ENCODE data around the gene IRGQ.
"Not testable (repeated sequence)": the region's sequence is repeated elsewhere in the genome, so short reads cannot be mapped to it uniquely, and the experiment has no call there.

Gene IRGQ, protein sequence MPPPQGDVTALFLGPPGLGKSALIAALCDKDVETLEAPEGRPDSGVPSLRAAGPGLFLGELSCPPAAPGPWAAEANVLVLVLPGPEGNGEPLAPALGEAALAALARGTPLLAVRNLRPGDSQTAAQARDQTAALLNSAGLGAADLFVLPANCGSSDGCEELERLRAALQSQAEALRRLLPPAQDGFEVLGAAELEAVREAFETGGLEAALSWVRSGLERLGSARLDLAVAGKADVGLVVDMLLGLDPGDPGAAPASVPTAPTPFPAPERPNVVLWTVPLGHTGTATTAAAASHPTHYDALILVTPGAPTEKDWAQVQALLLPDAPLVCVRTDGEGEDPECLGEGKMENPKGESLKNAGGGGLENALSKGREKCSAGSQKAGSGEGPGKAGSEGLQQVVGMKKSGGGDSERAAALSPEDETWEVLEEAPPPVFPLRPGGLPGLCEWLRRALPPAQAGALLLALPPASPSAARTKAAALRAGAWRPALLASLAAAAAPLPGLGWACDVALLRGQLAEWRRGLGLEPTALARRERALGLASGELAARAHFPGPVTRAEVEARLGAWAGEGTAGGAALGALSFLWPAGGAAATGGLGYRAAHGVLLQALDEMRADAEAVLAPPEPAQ

DNA sequence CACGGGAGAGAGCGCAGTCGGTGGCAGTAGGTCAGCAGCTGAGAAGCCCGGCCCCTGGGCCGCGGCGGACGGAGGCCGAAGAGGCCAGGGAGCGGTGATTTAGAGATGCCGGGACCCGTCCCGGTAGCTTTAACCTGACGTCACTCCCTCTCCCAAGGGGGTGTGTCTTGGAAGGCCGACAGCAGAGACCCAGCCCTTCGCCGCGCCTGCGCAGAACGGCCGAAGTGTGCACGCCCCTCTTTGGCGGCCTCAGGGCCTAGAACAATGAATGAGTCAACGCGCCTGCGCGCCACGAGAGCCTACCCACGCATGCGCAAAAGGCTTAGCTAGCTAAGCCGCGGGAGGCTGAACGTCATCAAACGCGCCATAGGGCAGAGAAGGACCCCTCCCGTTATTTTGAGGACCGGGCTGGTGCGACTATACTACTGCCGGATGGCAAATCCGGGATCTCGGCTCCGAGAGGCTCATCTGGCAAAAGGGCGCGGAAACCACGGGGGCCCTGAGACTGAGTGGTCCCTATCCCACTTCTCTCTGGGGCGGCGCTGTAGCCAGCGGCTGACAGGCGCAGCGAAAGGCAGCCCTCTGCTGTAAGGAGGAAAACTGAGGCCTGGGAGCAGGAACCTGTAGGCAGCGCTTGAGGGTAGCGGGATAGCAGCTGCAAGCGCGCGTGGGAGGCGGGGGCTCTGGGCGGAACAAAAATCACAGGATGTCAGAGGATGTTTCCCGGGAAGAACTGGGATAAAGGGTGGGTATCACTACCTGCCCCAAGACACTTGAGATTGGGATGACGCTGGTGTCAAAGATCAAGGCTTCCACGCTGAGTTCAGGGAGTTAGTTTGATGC, at the start of gene IRGQ, which contains the start of gene ZNF576:
TSS of gene IRGQ (minus strand) at position 136 of the 843 bp plus-strand sequence. CDS start 796 bp downstream, outside the sequence.
TSS of gene ZNF576 (plus strand) at position 597 of the 843 bp plus-strand sequence. CDS start 514 bp downstream, outside the sequence.
- DNase-seq, result peak; percentile 99

DNA sequence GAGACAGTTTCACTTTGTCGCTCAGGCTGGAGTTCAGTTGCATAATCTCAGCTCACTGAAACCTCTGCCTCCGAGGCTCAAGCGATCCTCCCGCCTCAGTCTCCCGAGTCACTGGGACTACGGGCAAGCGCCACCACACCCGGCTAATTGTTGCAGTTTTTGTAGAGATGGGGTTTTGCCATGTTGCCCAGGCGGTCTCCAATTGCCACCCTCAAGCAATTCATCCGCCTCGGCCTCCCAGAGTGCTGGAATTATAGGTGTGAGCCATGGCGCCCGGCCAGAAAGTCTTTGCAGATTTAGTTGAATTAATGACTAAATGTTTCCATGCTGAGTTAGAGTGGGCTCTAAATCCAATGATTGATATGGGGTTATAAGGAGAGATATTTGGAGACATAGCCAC, 48.2 kb upstream of the IRGQ start:
- DNase-seq, result peak; percentile 79

DNA sequence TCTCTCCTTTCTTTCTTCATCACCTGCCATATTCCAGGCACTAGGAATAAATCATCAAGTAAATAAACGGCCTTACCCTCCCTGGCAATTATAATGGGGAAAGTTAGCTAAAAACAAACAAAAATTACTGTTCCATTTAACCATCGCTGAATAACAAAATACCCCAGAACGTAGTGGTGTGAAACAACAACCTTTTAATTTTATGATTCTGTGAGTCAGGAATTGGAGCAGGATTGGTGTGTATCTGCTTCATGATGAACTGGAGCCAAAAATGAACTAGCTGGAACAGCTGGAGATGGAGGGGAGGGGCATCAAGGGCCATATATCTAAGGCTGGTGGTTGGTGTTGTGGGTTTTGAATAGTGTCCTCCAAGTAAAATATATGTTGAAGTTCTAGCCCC, 47.4 kb upstream of the IRGQ start:
- DNase-seq, result peak; percentile 74

DNA sequence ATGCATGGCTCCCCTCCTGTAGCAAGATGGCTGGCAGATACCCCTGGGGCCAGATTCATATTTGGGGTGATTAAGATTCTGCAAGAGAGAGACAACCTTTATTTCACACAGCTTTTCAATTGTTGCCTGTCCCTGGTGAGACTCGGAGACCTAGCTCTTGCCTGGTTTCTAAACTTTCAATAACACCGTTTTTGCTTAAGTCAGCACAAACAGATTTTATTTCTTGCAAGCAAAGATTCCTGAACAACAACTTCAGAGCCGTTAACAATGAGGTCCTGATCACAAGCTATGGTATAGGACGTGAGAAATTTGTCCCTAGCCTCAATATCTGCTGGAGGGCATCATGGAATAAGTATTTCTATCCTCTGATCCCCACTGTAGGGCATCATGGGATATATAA, 46.6 kb upstream of the IRGQ start:
- DNase-seq, result no peak

DNA sequence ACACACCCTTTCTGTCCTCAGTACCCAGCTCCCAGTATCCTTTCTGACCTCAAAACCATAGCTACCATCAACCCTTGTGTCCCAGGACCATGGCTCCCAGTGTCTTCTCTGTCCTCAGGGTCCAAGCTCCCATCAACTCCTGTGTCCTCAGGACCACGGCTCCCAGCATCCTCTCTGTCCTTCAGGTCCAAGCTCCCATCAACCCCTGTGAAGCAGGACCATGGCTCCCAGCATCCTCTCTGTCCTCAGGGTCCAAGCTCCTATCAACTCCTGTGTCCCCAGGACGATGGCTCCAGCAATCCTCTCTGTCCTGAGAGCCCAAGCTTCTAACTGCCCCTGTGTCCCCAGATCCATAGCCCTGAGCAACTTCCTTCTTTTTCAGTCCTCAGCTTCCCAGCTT, 45.4 kb upstream of the IRGQ start:
- DNase-seq, result no peak

DNA sequence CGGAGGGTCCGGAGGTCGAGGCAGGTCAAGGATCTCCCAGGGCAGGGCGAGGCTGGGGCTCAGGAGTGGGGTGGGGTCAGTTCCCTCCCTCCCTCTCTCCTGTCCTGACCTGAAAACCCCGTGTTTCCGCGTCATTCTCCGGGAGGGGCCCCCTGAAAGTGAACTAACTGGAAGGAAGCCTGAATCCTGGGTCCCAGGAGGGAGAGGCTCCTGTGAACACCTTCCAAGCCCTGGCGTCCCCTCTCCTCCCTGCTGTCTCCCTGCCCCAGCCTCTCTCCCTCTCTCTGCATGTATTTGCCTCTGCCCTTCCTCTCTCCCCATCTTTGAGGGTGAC, 44.5 kb upstream of the IRGQ start:
- peak; percentile 31 for DNase-seq

DNA sequence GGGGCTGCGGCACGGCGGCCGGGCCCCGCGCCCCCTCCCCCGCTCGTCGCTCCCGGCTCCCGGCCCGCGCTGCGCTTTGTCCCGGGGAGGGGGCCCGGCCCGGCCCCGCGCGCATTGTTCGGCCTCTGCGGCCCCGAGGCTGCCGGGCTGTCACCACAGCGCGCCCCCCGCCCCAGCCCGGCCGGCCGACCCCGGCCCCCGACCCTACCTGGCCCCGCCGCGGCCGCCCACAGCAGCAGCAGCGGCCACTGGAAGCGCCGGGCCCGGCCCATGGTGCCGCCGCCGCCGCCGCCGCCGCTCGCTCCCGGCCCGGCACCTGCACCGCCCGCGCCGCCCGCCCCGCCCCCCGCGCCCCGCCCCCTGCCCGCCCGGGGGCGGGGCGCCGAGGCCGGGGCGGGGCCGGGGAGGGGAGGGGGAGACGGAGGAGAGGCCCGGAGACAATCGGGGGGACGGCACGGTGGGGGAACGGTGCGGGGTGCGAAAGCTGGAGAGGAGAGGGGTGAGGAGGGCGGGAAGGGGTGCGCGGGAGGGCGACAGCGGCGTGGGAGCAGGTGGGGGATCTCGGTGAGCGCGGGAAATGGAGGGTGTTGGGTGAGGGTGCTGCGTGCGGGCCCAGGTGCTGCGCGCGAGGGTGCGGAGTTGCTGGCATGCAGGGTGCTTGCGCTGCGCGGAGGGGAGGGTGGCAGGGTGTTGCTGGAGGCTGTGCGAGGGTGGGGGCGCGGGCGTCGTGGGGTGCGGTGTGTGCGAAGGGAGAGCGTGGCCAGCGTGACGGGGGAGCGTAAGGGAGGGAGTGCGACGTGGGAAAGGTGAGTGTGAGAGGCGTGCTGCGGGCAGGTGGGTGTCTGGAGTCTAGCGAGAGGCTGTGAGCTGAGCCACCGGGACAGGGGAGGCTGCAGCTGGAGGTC, 43.8 kb upstream of the IRGQ start, which contains the start of gene CADM4:
TSS of gene CADM4 (minus strand) at position 332 of the 905 bp plus-strand sequence. CDS start at position 272, 60 bp downstream.
- DNase-seq, result peak; percentile 78

DNA sequence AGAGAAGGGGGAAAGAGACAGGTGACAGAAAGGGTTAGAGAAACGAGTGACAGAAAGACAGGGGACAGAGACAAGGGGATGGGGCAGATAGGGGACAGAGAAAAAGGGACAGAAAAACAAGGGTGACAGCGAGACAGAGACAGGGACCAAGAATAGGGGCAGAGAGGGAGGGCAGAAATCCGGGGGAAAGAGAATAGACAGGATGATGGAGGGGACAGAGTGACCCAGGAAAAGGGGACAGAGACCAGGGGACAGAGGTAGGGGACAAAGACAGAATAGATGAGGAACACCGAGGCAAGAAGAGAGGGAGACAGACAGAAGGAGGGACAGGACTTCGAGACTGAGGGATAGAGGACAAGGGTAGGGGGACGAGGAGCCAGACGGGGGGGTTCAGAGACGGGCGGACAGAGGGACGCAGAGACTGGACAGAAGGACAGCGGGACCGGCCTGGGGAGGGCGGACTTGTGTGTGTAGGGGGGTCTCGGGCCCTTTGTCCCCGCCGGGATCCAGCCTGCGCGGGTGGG, 43.1 kb upstream of the IRGQ start:
- DNase-seq, result no peak

DNA sequence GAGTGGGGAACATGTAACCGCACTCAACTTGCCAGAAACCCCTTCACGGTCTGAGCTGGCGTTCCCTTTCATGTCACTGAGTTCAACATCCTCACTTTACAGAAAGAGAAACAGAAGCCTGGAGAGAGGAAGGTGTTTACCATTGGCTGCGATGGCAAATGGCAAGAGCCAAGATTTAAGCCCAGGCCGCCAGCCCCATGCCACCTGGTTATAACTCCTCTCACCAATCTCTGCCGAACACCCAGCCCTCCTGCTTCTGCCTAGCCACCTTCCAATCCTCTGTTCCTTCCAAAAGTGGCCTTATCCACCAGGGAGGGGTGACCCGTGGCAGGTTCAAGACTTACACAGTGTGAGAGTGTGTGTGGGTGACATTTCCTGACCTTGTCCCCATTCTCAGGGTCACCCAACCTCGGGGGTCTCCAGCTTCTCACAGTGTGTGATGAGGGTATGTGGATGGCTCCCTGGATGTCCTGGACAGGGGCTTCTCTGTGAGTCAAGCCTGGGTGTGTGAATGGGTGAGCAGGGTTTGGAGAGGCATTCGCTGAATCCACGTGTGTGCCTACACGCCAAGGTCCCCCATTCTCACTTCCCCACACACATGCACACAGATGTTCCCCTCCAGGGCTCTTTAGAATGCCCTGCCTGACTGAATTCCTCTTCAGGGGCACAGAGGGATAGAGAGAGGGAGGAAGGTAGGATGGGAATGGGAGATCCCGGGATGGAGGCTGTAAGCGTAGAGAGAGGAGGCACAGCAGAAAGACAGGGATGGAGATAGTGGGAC, 42.5 kb upstream of the IRGQ start:
- DNase-seq, result no peak

DNA sequence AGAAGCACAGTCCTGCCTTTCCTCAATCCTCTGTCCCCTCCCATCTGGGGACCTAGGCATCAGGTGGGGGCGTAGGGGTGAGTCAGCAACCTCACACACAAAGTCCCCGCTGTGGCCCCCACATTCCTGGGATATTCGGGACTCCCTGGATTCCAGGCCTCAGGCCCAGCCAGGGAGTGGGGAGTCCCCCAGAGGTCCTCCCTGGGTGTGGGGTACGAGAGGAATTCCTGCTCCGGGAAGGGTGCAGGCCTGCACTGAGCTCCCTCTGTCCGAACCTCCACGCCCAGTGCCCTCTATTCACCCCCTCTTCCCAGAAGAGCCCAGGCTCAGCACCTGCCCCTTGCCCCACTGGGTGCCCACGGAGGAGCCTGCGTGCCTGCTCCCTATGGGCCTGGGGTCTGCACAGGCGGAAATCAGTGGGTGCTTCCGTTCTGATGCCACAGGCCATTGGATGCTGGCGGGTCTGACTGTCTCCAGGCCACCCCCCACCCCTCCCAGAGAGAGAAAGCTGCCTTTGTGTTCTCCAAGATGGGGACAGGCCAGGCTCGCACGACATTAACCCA, 40.3 kb upstream of the IRGQ start:
- DNase-seq, result no peak

DNA sequence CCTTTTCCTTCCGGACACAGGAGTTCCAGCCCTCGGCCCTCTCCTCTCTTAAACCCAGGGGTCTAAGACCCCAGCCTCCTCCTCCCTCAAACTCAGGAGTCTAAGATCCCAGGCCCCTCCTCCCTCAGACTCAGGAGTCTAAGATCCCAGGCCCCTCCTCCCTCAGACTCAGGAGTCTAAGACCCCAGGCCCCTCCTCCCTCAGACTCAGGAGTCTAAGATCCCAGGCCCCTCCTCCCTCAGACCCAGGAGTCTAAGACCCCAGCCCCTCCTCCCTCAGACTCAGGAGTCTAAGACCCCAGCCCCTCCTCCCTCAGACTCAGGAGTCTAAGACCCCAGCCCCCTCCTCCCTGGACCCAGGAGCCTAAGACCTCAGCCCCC, 39.6 kb upstream of the IRGQ start:
- not testable (repeated sequence) for DNase-seq

DNA sequence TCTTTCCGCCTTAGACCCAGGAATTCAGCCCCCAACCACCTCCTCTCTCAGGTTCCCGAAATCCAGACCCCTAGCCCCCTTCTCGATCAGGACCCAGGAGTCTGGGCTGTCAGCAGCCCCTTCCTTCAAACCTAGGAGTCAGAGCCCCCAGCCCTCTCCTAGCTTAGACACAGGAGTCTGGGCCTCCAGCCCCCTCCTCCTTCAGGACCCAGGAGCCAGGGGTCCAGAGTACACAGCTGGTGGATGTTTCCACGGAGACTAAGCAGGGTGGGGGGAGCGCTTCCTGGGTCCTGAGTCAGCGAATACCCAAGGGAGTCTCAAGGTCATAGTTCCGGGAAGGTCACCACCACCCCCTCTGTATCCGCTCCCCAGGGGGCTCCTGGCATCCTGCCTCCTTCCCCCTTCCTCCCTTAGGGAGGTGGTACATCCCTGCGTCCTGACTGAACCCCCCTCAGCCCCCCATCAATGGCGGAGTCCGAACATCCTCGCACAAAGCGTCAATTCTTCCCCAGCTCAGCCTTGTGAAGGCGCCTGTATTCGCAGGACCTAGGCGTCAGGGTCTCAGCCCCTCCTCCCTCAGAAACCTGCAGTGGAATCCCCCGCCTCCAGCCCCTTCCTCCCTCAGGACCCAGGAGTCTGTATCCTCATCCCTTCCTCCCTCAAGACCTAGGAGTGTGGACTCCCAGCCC, 39.1 kb upstream of the IRGQ start:
- DNase-seq, result peak; percentile 20

DNA sequence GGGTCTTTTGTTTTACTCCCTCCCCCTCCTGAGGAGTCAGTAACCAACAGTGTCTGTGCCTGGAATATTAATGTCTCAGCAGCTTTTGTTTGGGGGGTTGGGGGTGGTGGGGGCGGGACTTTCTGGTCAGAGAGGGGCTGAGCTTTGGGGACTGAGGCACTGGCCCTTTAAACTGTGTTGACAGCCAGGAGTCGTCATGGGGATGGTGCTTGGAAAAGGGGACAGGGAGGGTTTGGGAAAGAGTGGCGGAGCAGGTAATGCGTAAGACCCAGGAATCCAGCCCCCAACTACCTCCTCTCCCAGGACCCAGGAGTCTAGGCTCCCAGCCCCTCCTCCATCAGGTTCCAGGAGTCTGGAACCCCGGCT, 38.6 kb upstream of the IRGQ start:
- no peak for DNase-seq

DNA sequence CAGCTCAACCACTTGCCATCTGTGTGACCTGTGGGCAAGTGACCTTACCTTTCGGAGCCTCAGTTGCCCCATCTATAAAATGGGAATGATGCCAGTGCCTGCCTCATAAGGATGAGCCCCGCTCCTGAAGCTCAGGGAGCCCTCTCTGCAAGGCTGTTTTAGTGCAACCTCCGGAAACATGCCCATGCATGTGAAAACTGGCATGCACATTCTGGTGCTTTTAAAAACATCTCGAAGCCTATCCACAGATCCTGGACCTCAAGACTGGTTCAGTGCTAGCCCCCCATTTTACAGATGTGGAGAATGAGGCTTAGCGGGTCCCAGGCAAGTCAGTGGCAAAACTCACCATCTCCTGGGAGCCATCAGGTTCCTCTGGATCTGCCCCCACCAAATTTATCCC, 38.1 kb upstream of the IRGQ start:
- no peak for DNase-seq

DNA sequence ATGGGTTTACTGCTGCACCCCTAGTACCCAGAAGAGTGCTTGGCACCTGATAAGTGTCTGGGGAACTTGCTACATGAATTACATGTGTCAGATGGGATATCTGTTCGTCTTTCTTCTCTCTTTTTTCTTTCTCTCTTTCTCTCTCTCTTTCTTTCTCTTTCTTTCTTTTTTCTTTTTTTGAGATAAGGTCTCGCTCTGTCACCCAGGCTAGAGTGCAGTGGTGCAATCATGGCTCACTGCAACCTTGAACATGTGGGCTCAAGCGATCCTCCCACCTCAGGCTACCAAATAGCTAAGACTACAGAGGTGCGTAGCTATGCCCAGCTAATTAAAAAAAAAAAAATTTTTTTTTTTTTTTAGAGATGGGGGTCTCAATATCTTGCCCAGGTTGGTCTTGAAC, 37.6 kb upstream of the IRGQ start:
- DNase-seq, result no peak

DNA sequence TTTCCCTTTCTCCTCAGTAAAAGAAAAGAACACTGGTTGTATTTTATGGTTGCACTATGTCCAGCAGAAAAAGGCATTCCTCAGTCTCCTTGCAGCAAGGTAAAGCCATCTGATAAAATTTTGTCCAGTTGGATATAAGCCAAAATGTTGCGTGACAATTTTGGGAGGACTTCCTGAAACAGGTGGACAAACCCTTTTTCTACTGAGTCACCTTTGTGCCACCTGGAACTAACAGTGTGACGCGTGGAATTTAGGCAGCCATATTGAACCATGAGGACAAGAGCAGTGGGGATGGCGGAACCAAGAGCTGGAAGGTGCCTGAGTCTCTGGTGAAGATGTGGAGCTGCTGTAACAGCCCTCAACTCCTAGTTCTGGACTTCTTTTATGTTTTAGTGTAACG, 35.6 kb upstream of the IRGQ start:
- DNase-seq, result no peak

DNA sequence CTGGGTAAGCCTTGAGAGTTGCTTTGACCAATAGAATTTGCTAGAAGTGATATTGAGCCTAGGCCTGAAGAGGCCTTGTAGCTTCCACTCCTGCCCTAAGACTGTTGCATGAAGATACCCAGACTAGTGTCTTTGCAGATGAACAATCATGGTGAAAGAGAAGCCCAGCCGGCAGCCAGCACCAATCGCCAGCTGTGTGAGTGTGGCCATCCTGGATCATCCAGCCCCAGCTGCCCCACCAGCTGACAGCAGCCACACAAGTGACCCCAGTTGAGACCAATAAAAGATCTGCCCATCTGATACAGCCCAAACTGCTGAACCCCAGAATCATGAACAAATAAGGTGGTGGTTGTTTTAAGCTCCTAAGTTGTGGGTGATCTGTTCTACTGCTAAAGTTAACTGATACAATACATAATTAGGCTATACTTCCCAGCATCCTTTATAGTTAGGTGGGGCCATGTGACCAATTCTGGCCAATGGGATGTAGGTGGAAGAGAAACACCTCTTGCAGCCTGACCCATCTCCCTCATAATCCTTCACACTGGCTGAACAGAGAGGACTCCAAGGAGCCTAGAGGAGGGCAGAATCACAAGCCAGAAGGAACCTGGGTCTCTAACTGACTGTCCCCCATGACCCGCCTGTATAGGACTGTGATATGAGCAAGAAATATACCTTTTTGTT, 32.9 kb upstream of the IRGQ start:
- DNase-seq, result no peak

DNA sequence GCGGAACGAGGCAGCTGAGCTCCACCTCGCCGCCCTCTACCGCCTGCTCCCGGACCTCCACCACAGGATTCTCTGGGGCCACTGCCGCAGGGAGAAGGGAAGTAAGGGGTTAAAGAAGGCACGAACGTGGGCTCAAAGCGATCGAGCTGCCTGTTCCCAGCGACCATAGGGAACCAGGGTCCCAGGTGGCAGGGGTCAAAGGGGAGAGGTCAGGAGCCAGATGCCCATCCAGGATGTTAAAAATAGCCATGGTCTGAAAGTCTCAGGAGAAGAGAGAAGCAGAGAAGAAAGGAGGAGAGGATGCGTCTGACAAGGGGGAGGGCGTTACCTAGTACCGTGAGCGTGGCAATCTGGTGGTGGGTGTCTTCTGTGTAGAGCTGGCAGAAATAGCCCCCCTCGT, 30.9 kb upstream of the IRGQ start:
- no peak for DNase-seq

DNA sequence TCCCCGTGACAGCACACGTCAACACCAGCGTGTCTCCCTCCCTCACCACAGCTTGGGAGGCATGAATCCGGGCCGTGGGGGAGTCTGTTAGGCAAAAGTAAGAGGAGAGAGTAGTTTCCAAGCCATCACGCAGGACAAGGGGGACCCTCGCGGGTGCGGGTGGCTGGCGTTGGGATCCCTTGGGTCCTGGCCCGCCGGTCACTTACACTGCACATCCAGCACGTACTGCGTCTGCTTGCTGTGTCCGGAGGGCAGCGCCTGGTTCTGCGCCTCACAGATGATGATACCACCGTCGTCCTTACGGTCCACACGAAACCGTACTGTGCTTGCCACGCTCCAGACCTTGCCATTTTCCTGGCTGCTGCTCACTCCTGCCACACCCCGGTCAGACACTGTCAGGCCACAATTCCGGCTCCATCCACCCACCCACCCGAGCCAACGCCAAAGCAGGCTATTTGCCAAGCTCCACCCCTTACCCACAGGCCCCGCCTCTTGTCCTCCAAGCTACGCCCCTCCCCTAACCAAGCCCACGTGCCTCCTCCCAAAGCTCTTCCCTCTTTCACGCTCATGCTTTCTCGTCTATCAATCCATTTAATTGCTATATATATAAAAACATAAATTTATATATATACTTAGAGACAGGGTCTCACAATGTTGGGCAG, 30.1 kb upstream of the IRGQ start:
- no peak for DNase-seq
